Stimulated activated CD4-positive, alpha-beta T cell treated with anti-CD3 and anti-CD28 coated beads, Interleukin-1b, Interleukin-23, amount 100 ng/mL, for 4 hours (primary cell): ENCODE data around the gene FOXS1.

Experiments
- DNase-seq, 2 donors: peaks; one replicate each; pipeline ENCODE4 v3.0.0-alpha.2; 2020; ENCODE audit warnings: low read depth in 2 of 2

Gene FOXS1

DNA sequence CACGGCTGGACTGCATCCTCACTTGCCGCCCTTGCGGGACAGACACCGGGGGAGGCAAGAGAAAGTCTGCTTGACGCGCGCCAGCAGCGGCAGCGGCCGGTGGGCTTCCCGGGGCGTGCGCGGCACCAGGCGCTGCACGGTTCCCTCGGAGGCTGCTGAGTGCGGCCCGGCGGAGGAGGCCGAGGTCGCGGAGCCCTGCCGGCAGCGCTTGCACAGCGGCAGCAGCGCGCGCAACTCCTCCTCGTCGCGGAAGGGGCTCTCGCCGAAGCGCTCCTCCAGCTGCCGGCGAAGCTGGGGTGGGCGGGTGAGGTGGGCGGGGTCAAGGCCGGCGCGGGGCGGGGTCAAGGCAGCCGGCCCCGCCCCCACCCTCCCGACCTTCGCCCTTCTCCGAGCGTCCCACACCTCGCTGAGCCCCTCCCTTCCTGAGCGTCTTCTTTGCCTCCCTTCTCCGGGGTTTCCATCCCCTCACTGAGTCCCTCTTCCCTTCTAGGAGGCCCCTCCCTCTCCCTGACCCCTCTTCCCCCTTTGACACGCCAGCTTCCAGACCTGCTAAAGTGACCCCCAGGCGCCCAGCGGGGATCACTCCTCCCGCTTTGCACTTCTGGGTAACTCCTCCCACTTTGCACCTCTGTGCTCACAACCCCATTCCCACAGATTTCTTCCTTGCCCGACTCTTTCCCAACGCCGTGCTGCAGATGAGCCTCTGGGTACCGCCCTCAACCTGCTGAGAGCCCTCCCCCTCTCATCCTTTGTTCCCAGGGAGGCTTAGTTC, 16.2 kb upstream of the FOXS1 start:
- peak; percentile 48 to 61 for DNase-seq

DNA sequence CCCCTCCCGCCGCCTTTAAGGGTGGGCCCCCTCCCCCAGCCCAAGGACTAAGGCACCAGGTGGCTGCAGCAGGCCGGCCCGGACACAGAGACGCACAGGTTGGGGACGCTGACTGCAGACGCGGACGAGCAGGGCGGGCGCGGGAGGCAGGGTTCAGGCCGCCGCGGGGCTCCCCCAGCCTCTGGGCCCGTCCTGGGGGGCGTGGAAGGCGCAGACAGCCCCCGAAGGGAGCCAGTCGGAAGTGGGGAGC, 15.7 kb upstream of the FOXS1 start:
- no peak for DNase-seq

DNA sequence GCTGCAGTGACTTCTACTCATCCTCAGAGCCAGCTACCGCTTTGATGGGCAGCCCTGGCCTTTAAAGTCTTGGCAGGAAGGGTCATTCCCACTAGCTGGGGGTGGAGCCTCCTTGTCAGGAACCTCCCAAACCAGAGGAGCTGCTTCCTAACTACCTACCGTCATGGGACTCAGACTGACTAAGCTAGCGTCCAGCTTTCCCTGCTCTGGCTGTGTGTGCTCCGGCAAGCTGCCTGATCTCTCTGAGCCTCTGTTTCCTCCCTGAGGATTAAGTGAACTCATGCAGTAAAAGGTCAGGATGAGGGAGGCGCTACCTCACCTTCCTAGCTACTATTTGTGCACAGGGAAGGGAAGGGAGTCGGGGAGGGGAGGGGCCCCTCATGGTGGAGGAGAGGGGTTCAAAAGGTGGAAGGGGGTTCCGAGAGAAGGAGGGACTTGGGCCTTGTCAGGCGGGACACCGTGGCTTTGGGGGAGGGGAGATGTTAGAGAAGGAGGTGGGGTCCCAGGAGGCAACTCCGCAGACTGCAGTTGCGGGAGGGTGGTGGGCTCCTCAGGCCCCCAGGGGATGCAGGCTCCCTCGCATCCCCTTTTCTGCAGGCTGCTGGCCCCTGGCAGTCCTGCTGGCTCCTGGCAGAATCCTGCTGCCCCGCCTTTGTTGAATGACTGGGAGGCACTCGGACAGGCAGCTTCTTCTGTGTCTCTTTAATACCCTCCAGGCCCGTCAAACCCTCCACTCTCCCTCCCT, 15.2 kb upstream of the FOXS1 start:
- DNase-seq: no peak

DNA sequence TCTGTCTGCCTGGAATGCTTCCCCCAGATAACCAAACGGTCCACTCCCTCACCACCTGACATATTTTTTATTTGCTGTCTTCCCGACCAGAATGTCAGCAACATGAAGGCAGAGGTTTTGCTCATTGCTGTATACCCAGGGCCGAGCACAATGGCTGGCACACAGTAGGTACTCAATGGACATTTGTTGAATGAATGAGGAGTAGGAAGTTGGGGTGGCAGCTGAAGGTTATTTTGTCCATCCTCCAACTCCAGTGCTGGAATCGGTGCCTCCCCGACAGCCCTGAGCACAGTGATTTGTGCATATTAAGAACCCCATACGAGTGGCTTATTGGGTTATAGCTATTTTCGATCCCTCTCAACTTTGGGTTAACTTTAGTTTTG, 14.6 kb upstream of the FOXS1 start:
- no peak for DNase-seq

DNA sequence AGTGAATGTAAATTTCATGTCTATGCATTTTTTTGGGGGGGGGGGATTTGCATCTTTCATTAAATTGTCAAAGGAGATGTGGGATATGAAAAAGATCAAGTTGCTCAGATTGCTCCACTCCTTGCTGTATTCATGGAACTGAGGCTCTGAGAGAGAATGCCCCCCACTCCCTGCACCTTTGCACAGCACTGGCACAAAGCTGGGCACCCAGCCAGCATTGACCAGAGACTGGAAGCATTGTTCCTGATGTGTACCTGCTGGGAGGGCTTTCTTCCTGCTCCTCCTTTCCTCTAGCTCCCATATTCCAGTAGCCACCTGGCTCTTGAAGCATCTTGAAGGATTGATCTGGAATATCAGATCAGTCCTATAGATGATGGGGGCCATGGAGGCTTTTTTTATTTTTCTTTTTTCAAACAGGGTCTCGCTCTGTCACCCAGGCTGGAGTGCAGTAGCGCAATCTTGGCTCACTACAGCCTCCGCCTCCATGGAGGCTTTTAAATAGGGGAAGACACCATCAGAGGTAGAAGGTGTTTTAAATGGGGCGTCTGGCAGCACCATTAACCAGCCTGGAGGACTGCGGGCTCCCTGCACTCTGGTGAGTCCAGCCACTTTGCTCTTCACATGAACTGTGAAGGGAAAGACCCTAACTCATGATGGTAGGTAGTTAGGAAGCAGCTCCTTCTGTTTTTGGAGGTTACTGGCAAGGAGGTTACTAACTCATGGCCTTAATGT, 14.0 kb upstream of the FOXS1 start:
- DNase-seq: no peak

DNA sequence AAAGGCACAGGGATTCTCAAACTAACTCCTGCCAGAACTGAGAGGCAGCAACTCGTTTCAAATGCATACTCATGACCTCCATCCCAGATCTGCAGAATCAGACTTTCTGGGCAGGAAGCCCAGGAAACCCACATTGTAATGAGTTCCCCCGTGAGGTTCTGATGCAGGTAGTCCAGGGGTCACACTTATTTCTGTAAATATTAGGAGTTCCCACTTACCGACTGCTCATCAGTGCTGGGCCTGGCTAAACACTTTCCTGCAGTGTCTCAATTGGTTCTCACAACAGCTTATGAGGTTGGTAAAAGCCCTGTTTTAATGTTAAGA, 13.3 kb upstream of the FOXS1 start:
- DNase-seq: no peak

DNA sequence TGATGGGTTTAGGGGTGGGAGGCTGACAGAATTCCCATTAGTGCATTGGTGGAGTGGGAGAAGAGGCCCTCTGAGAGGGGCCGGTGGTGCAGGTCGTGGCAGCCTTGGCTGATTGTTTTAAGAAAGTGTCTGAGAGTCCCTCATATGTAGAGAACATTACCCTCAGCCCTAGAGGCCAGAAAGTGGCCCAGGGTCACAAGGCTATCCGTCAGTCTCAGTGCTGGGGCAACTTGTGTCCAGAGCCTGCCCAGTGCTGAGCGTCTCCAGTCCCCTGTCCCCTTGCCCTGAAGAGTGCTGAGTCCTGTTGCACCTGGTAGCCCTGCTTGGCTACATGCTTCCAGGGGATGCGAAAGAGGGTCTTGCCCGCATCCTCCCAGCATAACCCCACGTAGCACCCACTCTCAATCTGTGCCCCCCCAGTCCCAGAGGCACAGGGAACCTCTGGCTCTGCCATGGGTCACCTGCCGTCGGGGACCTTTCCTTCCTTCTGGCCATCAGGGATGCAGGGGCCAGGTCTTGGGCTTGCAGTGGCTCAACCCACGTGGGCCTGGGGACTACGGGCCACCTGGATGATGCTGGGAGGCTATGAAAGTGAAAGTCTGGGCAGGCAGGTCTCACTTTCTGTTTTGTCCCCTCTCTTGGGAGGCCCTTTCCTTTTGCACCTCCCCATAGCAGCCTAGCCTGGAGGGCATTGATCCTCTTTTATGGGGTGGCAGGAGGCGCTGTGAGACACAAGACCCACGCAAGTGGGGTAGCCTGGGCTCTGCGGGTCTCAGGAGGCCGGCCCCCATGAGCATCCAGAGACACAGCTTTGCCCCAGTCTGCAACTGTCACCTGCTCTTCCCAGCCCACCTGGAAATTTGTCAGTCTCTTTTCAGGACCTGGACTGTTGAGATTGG, 12.7 kb upstream of the FOXS1 start:
- no peak for DNase-seq

DNA sequence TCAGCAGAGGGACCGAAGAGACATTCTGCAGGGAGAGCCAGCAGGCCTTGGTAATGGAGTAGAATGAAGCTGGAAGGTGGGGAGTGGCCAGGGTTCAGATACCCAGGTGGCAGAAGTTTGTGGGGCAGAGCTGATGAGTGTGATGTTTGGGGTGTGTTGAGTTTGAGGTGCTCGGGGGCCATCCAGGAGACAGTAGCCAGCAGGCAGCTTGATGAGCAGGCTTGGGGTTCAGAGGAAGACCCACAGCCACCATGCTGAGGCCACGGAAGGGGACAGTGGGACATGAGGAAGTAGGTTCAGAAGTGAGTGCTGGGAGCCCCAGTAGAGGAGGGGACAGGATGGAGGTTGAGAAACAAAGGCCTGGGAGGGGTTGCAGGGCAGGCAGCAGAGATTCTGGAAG, 11.1 kb upstream of the FOXS1 start:
- no peak for DNase-seq

DNA sequence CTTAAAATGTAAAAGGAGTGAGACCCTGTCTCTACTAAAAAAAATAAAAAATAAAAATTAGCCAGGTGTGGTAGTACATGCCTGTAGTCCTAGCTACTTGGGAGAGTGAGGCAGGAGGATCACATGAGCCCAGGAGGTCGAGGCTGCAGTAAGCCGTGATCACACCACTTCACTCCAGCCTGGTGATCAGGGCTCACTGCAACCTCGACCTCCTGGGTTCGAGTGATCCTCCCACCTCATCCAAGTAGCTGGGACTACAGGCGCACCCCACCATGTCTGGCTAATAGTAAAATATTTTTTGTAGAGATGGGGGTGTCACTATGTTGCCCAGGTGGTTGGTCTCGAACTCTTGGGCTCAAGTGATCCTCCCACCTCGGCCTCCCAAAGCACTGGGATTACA, 8.1 kb upstream of the FOXS1 start:
- no peak for DNase-seq

DNA sequence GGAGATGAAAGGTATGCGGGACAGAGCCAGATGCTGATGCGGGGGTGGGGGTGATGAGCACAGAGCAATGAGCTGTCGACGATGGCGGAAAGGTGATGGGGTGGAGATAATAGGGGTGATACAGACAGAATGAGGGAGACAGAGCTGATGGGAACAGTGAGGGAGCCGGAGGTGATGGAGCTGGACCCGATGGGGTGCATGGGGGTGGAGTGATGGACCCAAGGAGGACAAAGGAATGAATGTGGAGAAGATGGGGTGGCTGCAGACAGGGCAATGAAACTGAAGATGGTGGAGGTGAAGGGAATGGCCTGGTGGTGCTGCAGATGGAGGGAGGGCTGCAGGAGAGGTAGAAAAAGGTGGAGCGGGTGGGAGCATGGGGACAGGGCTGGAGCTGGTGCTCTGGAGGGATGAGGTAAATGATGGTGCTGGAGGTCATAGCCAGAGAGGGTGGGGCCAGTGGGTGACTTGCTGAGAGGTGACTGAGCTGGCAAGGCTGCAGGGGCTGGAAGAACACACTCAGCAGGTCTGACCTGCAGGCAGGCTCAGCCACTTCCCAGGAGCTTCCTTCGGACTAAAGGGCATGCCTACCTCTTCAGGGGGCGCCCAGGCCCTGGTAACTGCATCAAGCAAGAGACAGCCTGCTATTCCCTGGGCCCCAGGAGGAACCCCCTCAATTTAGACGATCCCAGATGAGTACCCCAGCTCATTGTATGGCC, 6.0 kb upstream of the FOXS1 start:
- DNase-seq: no peak

DNA sequence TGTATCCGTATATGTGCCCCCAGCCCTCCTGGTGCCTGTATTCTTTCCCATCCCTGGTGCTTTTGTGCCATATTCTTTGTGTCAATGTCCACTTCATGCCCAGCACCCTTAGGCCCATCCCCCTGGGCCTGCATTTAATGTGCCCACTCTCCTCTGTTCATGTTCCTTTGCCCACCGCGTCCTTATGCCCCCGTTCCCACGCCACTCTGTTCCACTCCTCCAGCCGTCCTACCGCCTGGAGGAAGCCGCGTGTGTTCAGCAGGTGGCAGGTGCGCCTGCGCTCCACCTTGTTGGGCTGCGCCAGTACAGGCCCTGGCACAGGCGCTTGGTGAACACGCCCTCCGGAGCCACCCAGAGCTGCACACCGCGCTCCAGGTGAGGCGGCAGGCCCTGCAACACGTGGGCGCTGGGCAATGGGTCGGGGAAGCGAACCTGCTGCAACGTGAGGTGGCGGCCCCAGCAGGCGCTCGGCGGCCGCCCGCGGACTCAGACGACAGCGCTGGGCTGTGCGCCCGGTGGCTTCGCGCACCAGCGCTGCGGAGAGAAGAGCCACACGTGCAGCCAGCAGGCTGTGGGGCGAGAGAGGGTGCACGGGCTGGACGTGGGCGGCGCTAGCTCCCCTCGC, 4.0 kb upstream of the FOXS1 start:
- DNase-seq: no peak

DNA sequence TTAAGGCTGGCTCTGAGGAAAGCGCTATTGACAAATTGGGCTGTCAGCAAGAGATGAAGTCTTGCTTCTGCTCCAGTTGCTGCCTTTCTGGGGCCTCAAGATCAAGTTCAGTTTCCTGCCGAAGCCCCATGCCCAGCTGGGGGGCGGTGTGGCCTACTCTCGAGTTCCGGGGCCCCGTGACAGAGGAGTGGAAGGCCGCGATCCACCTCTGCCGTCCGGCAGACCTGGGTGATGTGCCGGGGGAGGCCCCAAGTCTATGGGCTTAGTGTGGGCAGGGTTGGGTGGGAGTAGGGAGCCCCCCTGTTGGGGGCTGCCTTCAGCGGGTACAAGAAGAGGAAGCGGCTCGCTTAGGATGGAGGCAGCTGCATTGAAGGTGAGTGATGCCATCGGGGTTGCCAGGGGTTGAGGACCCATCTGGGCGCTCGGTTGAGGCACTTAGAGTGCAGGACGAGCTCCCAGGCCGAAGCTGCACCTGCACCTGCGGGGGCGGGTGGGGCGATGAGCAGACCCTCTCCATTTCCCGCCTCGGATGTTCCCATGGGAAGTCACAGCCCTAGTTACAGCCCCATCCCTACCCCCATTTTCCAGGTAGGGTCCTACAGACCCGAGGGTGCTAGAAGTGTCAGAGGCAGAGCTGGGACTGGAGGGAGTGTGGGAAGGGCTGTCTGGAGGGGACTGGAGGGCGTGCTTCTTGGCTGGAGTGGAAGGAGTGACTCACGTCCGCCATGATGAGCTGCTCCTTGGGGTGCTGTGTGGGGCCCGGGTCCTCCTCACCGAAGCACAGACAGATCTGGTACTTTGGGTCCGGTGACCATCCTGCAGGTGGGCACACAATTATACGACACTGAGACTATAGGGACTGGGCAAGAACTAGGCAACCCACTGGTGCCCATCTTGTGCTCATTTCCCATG, 2.9 kb upstream of the FOXS1 start:
- DNase-seq: no peak

DNA sequence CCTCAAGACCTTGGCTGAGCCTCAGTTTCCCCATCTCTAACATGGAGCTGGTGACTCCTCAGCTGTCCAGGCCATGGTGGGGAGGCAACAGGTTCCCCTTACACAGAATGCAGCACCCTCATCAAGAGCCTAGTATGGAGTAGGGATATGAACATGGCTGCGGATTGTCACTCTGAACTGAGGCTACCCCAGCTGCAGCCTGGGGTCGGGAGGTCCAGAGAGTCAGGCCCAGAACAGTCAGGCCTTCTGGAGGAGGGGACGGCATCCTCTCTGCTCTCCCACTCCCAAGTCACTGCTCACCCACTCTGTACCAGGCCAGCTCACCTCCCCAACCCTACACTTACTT, 1.4 kb upstream of the FOXS1 start:
- no peak for DNase-seq

DNA sequence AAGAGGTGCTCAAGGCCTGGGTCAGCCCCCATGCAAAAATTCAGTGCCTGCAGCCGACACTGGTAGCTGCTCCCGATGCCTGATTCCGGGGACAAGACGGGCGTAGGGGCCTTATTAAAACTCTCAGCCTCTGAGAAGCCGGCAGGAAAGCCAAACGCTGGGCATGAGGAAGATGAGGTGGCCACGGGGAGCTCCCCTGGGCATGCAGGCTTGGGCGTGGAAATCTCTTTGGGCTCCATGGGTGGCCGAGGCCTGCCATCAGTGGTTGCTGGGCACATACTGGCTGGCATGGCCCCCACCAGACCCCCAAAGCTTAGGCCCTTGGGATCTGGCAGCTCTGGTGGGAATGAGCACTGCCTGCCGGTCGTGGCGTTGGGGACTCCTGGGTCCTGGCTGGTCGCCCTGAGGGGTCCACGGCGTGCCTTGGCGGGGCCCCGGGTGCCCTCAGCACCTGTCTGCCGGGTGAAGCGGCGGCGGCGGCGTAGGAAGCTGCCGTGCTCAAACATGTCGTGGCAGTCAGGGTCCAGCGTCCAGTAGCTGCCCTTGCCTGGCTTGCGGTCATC, 586 bp downstream of the FOXS1 start:
- DNase-seq: no peak

DNA sequence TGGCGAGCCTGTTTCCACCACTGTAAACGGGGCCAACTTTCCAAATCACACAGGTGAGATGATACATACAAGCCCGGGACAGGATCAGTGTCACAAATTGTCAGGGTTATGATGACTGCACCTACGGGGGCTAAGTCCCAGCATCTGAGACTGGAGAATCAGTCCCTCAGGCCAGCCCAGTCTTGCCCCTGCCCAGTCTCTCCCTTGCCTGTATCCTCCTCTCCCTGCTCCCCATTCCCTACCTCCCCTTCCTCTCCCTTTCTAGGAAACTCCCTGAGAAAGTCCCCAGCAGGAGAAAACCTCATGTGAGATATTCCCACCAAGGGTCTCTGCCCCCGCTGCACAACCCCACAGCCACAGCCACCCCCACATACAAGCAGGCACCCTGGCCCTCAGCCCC, 1.5 kb downstream of the FOXS1 start:
- DNase-seq: no peak

DNA sequence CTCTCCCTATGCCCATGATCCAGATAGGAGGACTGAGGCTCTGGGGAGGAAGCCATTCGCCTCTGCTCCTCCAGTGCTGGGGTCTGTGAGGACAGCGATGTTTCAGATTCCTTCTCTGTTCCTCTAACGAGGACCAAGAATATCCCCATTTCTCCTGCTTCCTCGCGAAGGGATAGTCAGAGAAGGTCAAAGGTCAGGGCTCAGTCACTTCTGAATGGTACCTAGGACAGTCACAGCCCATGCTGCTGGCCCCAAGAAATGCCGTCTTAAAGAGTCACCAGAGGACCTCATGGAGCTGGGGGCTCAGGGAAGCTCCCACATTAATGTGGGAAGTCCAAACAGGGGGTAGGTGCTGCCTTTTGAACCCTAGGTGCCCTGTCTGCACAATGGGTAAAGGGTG, 2.1 kb downstream of the FOXS1 start:
- no peak for DNase-seq

DNA sequence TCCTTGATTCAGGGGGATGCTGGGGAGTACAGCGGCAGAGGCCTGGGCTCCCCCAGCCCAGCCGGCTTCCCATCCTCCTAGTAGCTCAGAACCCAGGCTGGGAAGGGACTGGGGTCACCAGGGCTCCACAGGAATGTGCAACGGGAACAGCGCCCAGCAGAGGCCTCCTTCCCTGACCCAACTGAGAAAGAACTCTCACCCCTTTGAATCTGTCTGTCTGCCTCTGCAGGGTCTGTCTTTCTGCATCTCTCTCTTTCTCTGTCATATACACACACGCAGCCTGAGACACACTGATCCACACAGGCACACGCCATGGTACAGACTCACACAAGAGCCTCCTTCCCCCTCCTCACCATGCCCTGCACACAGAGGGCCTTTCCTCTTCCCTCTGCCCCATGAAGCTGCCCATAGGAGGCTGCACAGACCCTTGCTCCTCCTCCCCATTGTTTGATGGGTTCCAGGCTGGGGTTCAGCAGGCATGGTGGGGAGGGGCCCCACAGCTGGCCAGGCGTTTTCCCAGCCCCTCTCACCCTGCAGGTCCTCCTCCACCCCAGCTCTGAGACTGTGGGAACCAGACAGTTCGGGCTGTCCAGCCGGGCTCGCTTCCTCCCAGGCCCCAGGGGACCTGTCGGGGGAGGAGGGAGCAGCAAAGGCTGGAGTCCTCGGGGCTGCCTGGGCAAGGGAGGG, 2.8 kb downstream of the FOXS1 start:
- DNase-seq: no peak

DNA sequence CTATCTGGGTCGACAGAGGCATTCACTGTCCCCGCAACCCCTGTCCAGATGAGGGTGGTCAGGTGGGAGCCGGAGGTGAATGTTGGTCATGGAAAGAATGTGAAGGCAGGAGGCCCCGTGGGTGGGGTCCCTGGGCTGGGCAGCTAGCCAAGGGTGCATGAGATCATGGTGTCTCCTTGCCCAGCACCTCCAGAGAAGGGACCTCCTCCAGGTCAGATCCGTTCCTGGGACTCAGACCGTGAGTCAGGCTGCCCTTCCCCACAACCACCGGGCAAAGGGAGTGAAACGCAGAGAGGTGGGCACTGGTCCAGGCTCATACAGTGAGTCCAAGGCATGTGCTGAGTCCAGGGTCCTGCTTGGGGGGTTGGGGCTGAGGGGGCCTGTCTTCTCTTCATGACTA, 3.5 kb downstream of the FOXS1 start:
- DNase-seq: no peak
